Prostate gland (tissue), 2 donors: ENCODE results near the gene COL7A1.

Experiments
- CTCF ChIP-seq, 4 experiments: fragments of 200-600 bp in 2 of 4; fragments of 450-650 bp in 2 of 4; sonication (generic) in 2 of 4; IDR thresholded peaks; 1 replicate in 3 of 4; 2 replicates in 1 of 4; pipeline ENCODE4 v1.5.1; 2016 to 2019; ENCODE audit warnings: antibody characterized with exemption in 4 of 4, mild to moderate bottlenecking in 2 of 4, moderate library complexity in 2 of 4
- POLR2AphosphoS5 ChIP-seq: sonication (generic); formaldehyde crosslinking; IDR thresholded peaks from one replicate; pipeline ENCODE4 v1.6.1; 2017; ENCODE audit warnings: antibody characterized with exemption

GRCh38 chr3:48595526-48596121 lies 495 bp upstream of the COL7A1 start:
- TF ChIP-seq CTCF (IDR thresholded peaks at IDR 0.05): no peak
- TF ChIP-seq POLR2AphosphoS5: no peak
